Sigmoid colon (tissue), 4 donors: ENCODE measurements around the gene MSH3.

Experiments used
- EP300 ChIP-seq, 4 donors: sonication (generic); formaldehyde crosslinking; IDR thresholded peaks; one replicate each; pipeline ENCODE4 v1.6.1; 2017; ENCODE audit warnings: antibody characterized with exemption in 4 of 4
- POLR2AphosphoS5 ChIP-seq, 4 donors: sonication (generic); formaldehyde crosslinking; IDR thresholded peaks; one replicate each; pipeline ENCODE4 v1.6.1; 2017; ENCODE audit warnings: antibody characterized with exemption in 4 of 4
- TF ChIP-seq, protein P1 (sequence below), 4 experiments: fragments of 450-650 bp in 3 of 4; fragments of 200-600 bp in 1 of 4; IDR thresholded peaks; one replicate each; pipeline ENCODE4 v1.5.1; 2016 to 2019; ENCODE audit warnings: antibody characterized with exemption in 4 of 4, mild to moderate bottlenecking in 3 of 4, moderate library complexity in 2 of 4

DNA sequence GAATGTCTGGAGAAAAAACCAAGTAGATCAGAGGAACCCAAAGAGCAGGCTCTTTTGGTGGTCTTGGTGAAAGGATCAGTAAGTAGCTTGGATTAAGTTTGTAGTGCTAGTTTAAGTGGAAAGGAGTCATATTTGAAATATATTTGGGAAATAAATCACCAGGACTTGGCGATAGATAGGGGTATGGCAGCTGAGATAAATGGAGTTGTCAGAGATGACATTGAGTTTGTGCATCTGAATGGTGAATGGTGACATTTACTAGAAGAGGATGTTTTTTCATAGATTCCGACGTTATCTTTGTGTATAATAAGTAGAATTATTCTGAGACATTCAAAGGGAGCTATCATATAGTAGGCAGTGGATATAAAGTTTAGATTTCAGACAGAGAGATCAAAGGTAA lies 162.1 kb downstream of the MSH3 start:
- TF ChIP-seq, protein P1, sequence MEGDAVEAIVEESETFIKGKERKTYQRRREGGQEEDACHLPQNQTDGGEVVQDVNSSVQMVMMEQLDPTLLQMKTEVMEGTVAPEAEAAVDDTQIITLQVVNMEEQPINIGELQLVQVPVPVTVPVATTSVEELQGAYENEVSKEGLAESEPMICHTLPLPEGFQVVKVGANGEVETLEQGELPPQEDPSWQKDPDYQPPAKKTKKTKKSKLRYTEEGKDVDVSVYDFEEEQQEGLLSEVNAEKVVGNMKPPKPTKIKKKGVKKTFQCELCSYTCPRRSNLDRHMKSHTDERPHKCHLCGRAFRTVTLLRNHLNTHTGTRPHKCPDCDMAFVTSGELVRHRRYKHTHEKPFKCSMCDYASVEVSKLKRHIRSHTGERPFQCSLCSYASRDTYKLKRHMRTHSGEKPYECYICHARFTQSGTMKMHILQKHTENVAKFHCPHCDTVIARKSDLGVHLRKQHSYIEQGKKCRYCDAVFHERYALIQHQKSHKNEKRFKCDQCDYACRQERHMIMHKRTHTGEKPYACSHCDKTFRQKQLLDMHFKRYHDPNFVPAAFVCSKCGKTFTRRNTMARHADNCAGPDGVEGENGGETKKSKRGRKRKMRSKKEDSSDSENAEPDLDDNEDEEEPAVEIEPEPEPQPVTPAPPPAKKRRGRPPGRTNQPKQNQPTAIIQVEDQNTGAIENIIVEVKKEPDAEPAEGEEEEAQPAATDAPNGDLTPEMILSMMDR (IDR thresholded peaks at IDR 0.05) = no peak
- no peak for TF ChIP-seq EP300 (IDR thresholded peaks at IDR 0.05)
- TF ChIP-seq POLR2AphosphoS5 (IDR thresholded peaks at IDR 0.05) = no peak
